NCI-H2081 (cell line): ENCODE data around the gene OR2J3.
"Not testable (repeated sequence)": the region's sequence is repeated elsewhere in the genome, so short reads cannot be mapped to it uniquely, and the experiment has no call there.

Source experiments
- DNase-seq, 2 experiments: peaks; one replicate each; lab custom pipeline; 2025; lab: John Stamatoyannopoulos, UW

The OR2J3 gene

DNA sequence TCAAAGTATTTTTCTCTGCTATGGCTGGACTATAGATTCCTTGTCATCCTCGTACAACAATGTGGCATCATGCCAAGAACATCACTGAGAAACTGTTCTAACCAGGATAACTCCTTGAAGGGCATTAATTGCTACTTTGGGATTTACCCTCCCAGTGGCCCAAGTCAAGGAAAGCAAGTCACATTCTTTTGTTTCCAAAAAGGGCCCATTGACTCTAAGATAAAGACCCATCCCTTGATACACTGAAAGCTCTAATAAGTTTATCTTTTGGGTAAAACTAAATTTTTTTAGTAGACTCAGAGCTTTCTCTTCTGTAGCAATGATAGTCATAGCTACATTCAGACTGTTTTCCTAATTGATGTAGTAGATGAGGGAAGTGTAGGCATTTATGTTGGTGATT is at the start of gene OR2J3:
TSS of gene OR2J3 (plus strand) at position 301 of the 400 bp plus-strand sequence. CDS start 3,833 bp downstream, outside the sequence.
- DNase-seq = no peak

DNA sequence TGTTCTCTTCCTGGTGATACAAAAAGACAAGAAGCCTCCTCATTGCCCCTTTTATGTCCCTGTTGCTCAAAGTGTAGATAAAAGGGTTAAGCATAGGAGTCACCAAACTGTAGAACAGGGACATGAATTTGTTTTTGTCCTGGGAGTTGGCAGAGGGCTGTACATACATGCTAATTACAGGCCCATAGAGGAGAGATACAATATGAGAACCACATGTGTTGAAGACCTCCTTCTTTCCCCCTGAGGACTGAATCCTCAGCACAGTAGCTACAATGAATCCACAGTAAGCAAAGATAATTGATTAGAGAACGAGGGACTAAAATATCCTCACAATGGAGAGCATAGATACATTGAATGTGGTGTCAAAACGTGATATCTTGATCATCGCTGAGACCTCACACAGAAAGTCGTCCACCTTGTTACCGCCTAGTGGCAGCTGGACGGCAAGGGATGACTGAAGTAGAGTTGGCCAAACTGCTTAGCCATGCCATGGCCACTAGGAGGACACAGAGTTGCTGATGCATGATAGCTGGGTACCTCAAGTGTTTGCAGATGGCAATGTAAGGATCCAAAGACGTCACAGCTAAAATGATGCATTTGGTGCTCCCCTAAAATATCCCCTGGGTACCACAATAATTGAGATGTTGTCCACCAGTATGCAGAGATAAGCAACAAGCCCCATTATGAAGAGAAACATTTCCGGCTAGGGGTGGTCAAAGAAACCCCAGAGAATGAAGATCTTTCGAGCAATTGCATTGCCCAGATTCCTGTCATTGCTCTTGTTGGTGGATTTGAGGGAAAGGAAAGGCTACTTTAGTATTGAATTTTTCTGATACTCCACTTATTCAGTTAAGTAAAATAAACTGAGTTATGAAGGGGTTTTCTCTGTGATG is 35.8 kb upstream of the OR2J3 start:
- peak in 1 of 2 experiments; percentile 14 for DNase-seq

GRCh38 chr6:29079203-29079602 is 28.7 kb upstream of the OR2J3 start:
- DNase-seq = no peak

DNA sequence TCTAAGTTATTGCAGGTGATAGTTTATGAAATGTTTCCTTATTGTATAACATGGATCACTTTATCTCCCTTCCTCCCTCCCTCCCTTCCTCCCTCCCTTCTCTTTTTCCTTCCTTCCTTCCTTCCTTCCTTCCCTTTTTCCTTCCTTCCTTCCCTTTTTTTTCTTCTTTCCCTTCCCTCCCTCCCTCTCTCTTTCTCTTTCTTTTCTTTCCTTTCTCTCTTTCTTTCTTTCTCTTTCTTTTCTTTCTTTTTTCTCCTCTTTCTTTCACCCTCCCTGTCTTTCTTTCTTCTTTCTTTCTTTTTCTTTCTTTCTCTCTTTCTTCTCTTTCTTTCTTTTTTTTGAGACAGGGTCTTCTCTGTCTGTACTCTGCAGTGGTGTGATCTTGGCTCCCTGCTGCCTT is 26.5 kb upstream of the OR2J3 start:
- no peak for DNase-seq

DNA sequence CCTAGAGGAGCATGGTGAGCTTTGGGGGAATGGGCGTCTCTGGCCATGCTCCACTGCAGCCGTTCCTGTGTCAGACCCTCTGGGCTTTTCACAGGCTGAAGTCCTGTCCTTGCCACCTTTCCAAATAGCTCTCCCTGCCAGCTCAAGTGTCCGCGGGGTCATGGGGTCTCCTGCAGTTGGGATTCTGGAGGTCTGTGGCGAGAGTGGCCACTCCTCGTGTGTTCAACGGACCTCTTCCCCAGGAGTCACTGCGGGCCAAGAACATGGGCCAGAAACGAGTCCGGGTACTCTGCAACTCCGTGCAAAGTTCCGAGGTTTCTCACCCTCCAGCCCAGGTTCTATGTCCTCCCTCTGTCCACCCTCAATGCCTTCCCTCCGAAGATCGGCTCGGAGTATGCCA is 25.4 kb upstream of the OR2J3 start:
- no peak for DNase-seq

- DNase-seq = no peak
Observed at GRCh38 chr6:29087213-29087612, 20.6 kb upstream of the OR2J3 start, which contains the start of gene OR2B3. TSS of gene OR2B3 (minus strand) at chr6:29087313. CDS start at chr6:29087248, 65 bp downstream.

DNA sequence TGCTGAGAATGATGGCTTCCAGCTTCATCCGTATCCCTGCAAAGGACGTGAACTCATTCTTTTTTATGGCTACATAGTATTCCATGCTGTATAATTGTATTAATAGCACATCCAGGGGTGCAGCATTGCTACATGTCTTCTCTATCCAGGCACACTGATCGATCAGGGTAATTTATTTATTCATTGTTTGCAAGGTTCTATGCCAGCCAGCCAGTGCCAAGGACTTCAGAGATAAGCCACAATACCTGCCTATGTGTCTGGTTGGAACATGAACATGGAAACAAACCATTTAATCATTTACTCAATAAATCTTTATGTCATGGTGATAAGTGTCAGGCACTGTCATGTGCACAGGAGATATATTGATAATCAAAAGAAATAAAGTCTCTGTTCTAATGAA is 14.9 kb upstream of the OR2J3 start:
- no peak for DNase-seq

- no peak for DNase-seq
Observed at GRCh38 chr6:29097803-29098202, 10.1 kb upstream of the OR2J3 start.

- DNase-seq = no peak
Observed at GRCh38 chr6:29099190-29099589, 8.7 kb upstream of the OR2J3 start, which contains the start of gene OR2J1. TSS of gene OR2J1 (plus strand) at chr6:29099490. CDS start at chr6:29100943, 1,453 bp downstream.

DNA sequence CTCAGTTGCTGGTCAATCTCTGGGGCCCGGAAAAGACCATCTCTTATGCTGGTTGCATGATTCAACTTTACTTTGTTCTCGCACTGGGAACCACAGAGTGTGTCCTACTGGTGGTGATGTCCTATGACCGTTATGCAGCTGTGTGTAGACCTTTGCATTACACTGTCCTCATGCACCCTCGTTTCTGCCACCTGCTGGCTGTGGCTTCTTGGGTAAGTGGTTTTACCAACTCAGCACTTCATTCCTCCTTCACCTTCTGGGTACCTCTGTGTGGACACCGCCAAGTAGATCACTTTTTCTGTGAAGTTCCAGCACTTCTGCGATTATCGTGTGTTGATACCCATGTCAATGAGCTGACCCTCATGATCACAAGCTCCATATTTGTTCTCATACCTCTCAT is 4.3 kb downstream of the OR2J3 start:
- DNase-seq = no peak

DNA sequence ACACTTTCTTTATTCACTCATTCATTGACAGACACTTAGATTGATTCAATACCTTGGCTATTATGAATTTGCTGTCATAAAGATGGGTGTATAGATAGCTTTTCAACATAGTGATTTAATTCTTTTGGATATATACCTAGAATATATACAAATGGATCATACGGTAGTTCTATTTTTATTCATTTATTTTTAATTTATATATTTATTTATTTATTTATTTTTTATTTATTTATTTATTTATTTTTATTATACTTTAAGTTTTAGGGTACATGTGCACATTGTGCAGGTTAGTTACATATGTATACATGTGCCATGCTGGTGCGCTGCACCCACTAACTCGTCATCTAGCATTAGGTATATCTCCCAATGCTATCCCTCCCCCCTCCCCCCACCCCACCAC is 7.1 kb downstream of the OR2J3 start:
- not testable (repeated sequence) for DNase-seq

DNA sequence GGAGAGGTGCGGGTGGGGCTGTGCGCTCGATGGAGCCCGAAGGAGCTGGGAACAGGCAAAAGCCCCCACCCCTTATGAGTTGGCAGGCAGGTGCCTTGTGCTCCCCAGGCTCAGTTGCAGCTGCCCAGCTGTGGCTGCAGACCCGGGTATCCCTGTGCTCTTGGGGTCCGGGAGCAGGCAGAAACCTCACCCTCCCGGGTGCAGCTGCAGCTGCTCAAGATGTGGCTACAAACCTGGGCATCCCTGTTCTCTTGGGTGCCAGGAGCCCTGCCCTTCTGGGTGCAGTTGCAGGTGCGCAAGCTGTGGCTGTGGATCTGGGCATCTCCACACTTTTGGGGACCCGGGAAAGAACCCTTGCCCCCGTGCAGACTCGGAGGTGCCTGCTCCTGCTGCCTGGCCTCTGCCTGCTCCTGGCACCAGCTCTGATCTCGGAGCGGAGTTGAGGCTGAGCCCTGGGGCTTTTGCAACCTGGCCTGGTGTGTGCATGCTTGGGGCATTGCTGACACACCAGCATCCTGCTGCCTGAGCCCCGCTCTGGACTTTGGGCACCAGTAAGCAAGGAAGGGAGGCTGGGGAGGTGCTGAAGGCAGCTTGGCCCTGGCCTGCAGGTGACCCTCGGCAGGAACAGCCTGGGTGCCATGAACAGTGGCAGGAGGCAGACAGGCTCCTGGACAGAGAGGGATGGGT is 21.6 kb downstream of the OR2J3 start:
- no peak for DNase-seq

GRCh38 chr6:29130644-29131043 is 22.8 kb downstream of the OR2J3 start:
- DNase-seq = no peak

- no peak for DNase-seq
Observed at GRCh38 chr6:29131691-29132090, 23.8 kb downstream of the OR2J3 start.

GRCh38 chr6:29137724-29138123 is 29.9 kb downstream of the OR2J3 start:
- no peak for DNase-seq

- no peak for DNase-seq
Observed at GRCh38 chr6:29141606-29142005, 33.7 kb downstream of the OR2J3 start.

- no peak for DNase-seq
Observed at GRCh38 chr6:29142309-29142708, 34.5 kb downstream of the OR2J3 start.

DNA sequence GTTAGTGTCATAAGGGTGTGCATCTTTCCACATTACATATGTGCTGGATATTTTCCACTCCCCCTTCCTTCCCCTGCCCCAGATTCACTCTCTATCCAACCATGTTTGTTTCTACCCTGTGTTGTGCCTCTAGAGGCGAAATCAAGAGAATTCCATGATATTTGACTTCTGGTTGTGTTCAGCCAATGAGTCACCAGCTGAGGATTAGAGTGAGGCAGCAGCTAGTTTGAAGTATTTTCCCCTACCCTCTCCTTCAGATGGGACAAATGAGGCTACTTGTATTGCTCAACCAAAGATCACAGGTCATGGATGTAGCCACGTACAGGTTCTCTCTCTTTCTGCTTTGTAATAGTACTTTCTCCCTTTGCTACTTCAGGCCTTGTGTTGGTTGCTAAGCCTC is 38.3 kb downstream of the OR2J3 start:
- no peak for DNase-seq

- DNase-seq = no peak
Observed at GRCh38 chr6:29147074-29147473, 39.2 kb downstream of the OR2J3 start.

- DNase-seq = not testable (repeated sequence)
Observed at GRCh38 chr6:29149444-29149843, 41.6 kb downstream of the OR2J3 start.

DNA sequence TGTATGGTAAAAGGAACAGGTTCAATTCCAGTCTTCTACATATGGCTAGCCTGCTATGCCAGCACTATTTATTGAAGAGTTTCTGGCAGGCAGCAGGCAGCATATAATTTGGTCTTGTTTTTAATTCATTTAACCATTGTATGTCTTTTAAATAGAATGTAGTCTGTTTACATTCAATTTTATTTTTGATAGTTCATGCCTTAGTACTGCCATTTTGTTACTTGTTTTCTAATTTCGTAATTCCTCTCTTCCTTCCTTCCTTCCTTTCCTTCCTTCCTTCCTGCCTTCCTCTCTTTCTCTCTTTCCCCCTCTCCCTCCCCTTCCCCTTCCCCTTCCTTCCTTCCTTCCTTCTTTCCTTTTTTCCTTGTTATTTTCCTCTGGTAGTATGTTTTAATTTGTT is 45.2 kb downstream of the OR2J3 start:
- DNase-seq = no peak

DNA sequence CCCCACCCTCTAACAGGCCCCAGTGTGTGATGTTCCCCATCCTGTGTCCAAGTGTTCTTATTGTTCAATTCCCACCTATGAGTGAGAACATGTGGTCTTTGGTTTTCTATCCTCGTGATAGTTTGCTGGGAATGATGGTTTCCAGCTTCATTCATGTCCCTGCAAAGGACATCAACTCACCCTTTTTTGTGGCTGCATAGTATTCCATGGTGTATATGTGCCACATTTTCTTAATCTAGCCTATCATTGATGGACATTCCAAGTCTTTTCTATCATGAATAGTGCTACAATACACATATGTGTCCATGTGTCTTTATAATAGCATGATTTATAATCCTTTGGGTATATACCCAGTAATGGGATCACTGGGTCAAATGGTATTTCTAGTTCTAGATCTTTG is 47.3 kb downstream of the OR2J3 start:
- not testable (repeated sequence) for DNase-seq

DNA sequence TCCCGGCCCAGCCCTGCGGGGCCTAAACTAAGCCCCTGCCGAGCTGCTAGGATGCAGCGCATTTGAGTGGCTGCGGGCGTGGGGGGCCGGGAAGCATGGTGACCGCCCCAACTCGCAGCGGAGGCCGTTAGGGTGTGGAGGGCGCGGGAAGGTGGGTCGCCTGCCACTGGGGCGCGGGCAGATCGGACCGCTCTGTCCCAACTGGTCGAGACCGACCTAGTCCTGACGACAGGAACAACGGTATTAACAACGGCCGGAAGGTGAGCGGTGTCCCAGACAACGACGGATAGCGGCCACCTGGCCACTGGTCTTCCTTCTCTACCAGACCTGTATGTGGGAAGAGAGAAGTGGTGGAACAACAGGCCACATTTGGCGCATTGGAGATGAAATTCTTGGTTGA is 52.1 kb downstream of the OR2J3 start:
- not testable (repeated sequence) for DNase-seq
